GM18499 (cell line): ENCODE results near the gene ARHGAP18.

Experiments used
- ATAC-seq: cut with Tn5 transposase; IDR thresholded peaks from one replicate; pipeline ENCODE4 v1.9.1; 2021; ENCODE audit warnings: moderate number of reproducible peaks; ENCODE audit not compliant: insufficient read depth, unreplicated experiment

ARHGAP18 gene

DNA sequence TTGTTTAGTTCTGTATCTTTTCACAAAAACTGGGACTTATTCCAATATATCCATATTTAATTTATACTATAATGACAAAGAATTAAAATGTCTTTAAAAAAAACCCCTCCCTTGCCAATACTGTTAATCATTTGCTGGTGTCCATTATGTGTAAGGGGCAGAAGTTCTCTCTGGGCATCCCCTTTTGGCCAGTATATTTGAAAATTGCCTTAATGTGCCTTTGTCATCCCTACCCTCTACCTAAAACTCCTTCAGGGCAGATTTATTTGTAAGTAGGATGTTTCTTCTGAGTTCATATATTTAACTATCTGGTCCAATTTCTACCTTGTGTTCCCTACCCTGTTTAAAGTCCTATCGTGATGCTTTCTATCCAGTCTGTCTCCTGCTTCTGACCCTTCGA, 62.9 kb downstream of the ARHGAP18 start:
- no peak for ATAC-seq

DNA sequence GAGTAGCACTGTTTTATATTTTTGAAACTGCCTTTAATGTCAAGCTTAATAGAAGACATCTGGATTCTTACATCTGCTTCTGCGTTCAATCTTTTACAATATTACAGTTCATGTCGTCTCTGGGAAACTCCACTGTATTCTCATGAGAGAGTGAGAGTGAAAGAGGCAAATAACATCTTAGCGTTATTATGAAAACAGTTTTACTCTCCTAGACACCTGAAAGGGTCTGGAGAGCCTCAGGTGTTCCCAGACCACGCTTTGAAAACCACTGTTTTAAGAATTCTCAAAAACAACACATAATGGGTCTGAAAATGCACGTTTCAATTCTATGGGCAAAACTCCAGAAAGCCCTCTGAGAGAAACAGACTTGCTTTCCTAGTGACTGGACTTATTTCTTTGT, 63.3 kb downstream of the ARHGAP18 start:
- ATAC-seq = peak; percentile 55

DNA sequence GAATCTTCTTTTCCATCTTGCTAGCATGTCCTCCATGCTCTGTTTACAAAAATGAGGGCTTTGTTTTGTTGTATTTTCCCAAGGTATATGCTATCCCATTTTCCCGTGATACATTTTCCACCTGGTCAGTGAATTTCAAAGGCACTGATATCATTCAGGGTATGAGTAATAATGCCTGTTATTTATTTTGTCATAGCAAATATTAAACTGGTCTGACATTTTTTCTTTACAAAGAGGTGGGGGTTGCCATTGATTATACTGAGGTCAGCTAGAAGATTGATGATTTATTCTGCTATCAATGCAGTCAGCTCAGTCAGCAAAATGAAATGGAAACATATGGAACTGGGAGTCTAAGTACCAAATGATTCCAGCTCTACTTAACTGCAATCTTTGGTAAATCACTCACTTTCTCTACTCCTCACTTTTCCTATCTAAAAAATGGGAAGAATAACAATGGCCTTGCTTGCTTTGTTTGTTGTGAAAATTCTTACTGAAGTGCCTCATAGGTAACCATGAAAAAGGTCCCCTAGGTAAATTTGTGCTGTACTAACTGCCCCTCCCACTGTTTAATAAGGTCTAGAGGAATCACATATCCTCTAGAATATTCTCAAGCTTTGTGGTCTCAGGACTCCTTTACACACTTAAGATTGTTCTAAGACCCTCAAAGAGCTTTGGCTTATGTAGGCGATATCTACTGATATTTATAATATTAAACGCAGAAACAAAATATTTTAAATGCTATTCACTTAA, 64.0 kb downstream of the ARHGAP18 start:
- ATAC-seq = no peak

DNA sequence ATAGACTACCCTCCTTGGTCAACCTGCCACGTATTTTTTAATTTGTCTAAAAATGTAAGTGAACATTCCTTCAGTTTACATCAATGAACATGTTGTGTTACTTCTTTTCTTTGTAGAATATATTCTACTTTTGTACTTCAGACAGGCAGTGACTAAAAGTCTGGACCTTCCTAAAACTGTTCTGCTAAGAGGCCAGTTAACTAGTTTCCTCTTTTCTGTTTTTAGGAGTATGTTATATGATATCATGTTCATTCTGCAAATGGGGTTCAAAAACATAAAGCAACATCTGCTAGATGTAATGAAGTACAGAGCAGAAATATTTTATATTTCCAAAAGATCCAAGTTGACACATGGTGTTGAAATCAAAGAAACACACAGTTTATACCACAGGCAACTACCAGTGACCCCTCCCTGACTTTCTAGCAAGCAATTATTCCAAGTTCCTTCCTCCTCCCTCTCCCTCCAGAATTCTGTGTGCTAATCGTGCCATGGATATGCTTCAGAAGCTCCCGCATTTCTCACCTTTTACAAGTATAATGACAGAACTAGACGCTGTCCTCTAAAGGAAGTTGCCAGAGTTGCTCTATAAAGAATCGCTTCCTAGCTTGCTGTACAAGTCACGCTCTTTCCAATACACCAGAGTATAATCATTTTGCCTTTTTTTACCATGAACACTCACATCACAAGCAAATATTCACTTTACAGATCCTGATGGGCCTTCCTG, 64.7 kb downstream of the ARHGAP18 start:
- no peak for ATAC-seq

DNA sequence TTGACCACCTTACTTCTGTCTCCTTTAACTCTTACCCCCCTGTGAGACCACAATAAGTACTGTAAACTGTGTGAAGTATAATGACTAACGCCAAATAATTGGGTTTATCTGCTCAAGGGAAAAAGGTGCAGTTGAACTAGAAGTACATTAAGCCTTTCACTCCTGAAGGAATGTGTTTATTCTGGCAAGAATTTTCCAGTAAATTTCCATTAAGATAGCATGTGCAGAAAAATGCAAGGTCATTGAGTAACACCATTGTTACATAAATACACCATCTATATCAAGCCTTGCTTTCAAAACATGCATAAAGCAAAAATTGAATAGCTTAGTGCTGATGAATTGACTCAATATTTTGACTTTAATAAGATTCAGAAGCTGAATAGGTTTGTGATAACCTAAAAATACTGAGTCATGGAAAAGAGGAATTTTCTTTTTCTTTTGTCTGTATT, 65.4 kb downstream of the ARHGAP18 start:
- ATAC-seq = no peak

DNA sequence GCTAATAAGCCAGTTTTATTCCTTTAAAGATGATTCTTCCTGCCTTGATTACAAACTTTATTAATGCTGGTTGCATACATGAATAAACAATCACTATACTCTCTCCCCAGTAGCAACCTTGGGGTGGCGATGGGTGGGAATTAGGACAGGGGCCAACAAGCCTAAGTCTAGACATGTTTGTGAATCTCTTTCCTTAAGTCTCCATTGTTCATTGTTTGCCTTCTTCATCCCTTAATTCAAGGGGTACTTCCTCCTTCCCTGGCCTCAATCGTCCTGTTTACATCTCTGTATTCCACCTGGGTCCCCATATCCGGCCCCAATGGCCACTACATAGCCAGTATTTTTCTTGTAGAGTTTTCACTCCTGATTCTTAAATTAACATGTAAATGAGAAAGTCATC, 66.0 kb downstream of the ARHGAP18 start:
- ATAC-seq = no peak

DNA sequence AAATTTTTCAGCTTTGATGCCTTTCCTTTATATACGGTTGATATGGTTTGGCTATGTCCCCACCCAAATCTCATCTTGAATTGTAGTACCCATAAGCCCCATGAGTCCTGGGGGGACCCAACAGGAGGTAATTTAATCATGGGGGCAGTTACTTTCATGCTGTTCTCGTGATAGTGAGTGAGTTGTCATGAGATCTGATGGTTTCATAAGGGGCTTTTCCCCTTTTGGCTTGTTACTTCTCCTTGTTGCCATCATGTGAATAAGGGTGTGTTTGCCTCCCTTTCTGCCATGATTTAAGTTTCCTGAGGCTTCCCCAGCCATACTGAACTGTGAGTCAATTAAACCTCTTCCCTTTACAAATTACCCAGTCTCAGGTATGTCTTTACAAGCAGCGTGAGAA, 66.8 kb downstream of the ARHGAP18 start:
- no peak for ATAC-seq

DNA sequence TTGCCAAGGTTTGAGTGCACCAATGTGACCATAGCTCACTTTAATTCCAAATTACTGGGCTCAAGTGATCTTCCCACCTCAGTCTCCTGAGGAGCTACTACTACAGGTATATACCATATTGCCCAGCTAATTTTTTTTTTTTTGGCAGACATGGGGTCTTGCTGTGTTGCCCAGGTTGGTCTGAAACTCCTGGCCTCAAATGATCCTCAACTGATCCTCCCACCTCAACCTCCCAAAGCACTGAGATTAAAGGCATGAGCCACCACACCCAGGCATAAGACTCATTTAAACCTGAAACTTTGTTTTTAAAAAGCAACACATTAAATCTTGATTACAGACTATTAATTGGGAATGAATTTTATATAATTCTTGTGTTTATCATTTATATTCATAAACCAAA, 67.7 kb downstream of the ARHGAP18 start:
- no peak for ATAC-seq

DNA sequence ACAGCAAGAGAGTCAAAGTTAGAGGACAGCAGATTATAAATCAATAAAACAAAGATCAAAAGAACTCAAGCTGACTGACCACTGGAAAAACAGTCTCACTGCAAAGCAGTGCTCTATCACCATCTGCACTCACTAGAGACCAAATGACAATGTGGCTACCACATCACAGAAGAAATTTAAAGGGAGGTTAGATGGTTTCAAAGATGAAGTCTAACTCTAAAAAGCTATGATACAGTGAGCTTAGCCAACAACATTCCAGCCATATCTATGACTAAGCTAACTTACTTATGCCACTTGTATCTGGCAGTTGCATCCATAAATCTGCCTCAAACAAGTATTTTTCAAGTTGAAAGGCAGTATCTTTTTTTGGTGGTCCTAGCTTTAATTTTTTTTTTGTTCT, 68.6 kb downstream of the ARHGAP18 start:
- no peak for ATAC-seq

DNA sequence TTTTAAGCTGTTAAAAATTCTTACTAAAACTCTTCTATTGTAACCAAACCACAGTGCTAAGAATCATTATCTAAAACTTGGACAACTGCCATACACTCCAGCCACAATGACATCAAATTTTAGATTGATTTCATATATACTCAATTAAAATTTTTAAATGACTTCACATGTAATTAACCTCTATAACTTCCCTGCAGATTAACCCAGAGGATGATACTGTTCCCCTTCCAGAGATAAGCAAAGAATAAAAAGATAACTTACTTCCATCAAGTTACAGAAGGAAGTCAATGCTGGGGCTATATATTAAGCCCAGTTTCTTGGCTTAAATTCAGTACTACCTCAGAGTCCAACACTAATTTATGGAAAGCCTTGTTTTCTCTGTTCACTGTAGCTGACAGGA, 71.3 kb downstream of the ARHGAP18 start:
- no peak for ATAC-seq

DNA sequence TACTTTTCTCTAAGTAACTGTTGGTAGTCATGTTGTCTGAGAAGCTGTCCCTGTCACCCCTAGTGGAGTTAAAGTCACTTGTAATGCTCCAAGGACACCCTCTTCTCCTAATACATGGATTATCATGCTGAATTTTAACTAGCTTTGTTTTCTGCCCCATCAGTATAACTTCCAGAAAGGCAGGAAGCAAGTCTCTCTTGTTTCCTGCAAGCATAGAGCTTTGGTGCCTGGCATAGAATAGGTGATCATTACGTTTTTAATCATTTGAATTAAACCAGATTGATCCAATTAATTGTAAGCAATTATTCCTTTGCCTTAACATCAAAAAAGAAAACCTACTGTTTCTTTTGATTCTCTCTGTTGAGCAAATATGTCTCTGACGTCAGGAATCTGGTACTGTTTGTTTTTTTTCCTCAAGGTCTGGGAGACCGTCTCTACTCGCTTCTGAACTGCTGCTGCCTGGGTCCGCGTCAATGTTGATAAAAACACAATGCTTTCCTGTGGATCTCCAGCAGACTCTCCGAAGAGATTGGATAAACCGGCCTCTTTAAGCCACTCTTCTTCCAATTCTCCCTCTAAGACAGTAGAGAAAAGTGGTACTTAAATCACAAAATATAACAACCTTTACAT, 71.8 kb downstream of the ARHGAP18 start:
- no peak for ATAC-seq

DNA sequence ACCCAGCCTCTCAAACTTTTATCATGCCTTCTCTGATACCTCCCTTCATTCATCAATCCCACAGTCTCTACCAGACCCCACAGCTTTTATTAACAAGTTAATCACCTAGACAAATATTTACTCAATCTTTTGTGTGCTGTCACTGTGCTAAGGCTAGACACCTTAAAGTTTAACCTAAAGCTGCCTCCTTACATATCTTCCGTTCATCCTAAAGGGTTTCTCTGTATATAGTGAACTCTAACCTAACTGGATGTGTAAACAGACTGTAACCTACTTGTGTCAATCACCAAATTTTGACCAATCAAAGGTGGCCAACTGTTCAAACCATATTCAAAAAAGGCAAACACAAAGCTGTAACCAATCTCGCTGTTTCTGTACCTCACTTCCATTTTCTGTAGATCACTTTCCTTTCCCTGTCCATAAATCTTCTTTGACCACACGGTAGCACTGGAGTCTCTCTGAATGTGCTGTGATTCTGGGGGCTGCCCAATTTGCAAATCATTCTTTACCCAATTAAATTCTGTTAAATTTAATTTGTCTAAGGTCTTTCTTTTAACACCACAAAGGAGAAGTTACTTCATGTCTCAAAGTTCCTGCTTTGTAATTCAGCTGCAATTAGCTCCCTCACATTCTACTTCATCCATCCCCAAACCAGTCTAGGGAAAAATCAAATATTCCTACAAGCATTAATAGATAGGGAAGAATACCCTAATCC, 72.5 kb downstream of the ARHGAP18 start:
- no peak for ATAC-seq

DNA sequence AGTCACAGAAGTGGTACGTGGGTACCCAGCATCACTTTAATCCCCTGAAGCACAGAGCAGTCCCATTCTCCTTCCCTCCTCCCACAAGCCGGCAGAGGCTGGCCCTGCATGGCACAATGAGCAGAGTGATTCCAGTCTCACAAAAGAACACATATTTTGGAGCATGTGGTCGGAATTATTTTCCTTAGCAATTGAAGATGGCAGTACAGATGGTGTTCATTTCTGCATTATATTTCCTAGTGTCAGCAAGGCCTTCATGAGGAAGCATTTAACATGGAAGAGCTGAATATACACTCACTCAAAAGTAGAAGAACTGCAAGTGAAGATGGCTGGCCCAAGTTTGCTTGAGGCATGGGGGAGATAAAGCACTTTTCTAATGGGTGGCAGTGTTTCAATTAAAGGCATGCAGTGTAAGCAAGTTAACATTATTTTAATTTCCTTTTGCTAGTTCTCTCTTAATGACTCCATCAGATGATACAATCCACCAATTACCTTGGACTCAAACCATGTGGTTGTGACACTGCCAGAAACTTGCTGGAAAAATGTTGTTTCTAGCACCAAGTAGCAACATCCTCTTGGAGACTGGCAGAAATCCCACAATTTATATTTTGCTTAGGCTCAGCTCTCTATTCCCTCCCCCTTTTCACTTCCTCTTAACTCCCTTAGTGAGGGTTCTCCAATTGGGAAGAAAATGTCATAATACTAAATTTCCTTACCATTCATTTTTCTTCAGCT, 74.4 kb downstream of the ARHGAP18 start:
- ATAC-seq = no peak

DNA sequence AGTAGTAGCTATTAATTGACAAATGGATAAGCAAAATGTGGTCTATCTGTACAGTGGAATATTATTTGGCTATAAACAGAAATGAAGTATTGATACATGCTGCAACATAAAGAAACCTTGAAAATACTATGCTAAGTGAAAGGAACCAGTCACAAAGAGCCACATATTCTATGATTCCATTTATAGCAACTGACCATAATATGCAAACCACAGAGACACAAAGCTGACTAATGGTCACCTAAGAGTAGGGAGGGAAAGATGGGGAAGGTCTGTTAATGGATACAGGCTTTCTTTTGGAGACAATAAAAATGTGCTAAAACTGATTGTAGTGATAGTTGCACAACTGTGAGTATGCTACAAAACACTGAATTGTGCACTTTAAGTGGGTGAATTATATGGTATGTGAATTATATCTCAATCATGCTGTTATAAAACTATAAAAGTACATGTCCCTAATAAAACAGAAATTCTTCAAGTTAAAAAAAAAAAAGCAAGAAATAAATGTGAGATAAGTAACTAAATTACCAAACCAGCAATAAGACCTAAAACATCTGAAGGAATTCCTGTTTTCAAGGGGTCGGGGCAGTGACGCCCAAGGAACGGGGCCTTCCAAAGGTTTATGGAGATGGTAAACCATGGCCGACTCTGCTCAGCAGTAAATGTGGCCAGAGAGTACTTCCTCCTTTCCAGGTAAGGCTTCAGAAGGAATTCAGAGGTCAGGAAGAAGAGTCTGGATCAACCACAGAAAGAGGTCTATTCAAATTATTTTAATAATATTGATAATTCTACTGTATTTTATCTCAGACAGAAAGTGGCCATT, 75.4 kb downstream of the ARHGAP18 start:
- no peak for ATAC-seq

DNA sequence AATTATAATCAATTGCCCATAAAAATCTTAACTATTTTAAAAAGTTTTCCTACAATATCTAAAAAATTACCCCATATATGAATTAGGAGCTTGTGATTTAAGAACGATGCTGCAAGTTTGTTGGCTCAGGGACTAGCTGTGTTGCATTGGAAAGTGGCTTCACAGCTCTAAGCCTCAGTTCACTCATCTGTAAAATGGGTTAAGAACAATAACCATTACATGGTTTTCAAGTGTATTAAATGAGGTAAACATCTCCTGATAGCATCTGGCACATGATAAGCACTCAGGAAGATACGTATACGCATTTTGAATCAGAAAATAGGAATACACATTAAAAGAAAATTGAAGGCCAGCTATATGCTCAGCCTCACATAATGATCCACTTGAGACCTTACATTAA, 76.4 kb downstream of the ARHGAP18 start:
- no peak for ATAC-seq

DNA sequence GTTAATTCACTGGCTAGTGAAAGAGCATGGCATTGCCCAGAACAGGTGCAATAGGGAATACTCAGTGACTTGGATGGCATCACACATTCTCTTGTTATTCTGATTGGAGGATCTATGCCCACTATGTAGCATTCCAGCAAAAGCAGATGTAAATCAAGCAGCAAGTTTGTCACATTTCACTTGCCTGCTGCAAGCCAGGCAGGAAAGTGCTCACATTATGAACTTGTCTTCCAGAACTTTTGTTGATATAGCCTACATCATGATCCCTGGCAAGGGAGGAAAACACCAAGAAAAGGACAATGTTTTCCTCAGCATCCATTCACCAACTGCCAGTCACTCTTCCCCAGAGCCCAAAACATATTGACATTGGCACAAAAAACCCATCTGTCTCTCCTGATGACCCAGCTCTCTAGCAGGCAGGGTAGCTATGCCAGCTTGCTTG, 77.8 kb downstream of the ARHGAP18 start:
- ATAC-seq = no peak

DNA sequence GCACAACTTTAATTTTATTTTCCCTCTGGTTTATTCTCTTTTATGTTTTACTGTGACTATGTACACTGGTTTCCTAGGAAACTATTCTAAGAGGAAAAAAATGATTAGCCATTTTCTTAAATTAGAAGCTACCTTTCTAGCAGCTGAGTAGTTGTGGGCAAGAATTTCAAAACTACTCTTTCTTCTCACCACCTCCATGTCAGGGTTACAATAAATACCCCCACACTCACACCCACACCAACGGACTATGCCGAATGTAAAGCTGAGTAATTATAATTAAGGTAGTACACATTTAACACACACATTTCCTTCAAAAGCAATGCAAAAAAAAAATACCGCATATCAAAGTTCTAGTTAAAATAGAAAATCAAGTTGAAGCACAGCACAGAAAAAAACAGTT, 78.9 kb downstream of the ARHGAP18 start:
- no peak for ATAC-seq

DNA sequence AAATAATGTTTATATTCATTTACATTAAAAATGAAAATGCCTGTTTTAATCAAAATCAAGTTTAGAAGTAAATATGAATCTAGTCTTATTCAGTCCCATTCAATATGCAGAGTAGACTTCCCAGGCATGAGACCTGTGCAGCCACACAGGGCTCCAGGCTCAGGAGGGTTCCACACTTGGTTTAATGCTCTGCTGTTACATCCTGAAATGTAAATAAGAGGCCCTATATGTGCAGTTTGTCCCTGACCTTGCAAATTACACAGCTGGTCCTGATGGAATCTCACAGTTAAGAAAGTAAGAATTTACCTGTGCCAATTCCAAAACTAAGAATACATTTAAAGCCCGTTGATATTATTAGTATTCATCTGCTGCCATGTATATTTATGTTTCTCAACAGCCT, 79.4 kb downstream of the ARHGAP18 start:
- ATAC-seq = no peak

DNA sequence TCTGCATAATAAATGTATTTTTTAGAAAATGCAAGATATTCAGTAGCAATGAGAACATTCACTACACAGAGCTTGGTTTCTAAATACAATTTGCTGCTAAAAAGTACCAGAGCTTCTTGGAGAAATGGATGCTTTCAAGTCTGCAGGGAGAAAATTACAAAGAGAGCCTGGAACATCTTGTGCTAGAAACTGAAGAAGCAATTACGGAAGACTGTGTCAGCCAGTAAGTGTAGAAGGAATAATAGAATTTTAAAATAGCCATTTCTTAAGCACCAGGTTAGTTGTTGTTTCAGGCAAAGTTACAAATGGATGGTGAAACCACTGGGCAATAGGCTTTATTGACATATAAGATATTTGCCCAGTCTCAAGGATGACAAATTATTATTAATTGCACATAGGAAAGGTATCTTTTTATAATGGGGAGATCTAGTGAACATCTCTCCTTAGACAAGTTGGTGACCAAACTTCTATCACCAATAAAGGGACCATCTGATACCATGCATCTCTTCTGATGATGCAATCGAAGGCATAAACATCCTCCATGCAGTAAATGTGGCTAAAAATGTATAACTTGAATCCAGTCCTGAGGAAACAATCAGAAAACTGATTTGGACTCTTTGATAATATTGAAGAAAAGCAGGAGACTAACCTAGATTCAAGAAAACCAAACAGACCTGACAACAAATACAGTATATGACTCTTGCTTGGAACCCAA, 81.7 kb downstream of the ARHGAP18 start:
- no peak for ATAC-seq
